NCI-H748 (cell line): ENCODE results near the gene GNAQ.
A peak's percentile ranks its signal among the peaks of the same experiment; 100 is the strongest.

Experiments used
- DNase-seq: peaks from one replicate; lab custom pipeline; 2025; ENCODE audit not compliant: unreplicated experiment; lab: John Stamatoyannopoulos, UW

Gene GNAQ

GRCh38 chr9:78031893-78032729, 500 bp upstream of the GNAQ start:
- peak; percentile 93 for DNase-seq

GRCh38 chr9:78030553-78031443, 813 bp downstream of the GNAQ start:
- DNase-seq = peak; percentile 82

- peak; percentile 60 for DNase-seq
Observed at GRCh38 chr9:78030296-78030552, 1.4 kb downstream of the GNAQ start.

GRCh38 chr9:78029551-78030295, 1.9 kb downstream of the GNAQ start:
- DNase-seq = no peak

- DNase-seq = no peak
Observed at GRCh38 chr9:78028926-78029325, 2.7 kb downstream of the GNAQ start.

GRCh38 chr9:78026947-78027346, 4.7 kb downstream of the GNAQ start:
- DNase-seq = no peak

- DNase-seq = no peak
Observed at GRCh38 chr9:78026416-78026815, 5.2 kb downstream of the GNAQ start.

GRCh38 chr9:78025186-78025585, 6.4 kb downstream of the GNAQ start:
- no peak for DNase-seq

GRCh38 chr9:78023003-78023741, 8.4 kb downstream of the GNAQ start:
- no peak for DNase-seq

- DNase-seq = no peak
Observed at GRCh38 chr9:78021697-78022096, 9.9 kb downstream of the GNAQ start.

- DNase-seq = no peak
Observed at GRCh38 chr9:78017190-78017693, 14.4 kb downstream of the GNAQ start.

- no peak for DNase-seq
Observed at GRCh38 chr9:78015241-78015640, 16.4 kb downstream of the GNAQ start.

GRCh38 chr9:78014776-78015175, 16.8 kb downstream of the GNAQ start:
- DNase-seq = no peak

GRCh38 chr9:78013934-78014333, 17.7 kb downstream of the GNAQ start:
- DNase-seq = no peak

- no peak for DNase-seq
Observed at GRCh38 chr9:78011049-78011448, 20.6 kb downstream of the GNAQ start.

- DNase-seq = no peak
Observed at GRCh38 chr9:78010445-78010844, 21.2 kb downstream of the GNAQ start.

GRCh38 chr9:78009186-78009585, 22.4 kb downstream of the GNAQ start:
- peak; percentile 8 for DNase-seq

- no peak for DNase-seq
Observed at GRCh38 chr9:78006734-78007133, 24.9 kb downstream of the GNAQ start.

- no peak for DNase-seq
Observed at GRCh38 chr9:78005231-78006002, 26.2 kb downstream of the GNAQ start.
